ENCODE results near the gene KMO. TPM values are rescaled to one million over a fixed set of nuclear protein-coding genes. Genes with fewer than 3 reads are reported as not detected.

Gene KMO
- total and polyA plus RNA-seq, 2 donors (not counting 3 experiments of a cell fraction or from before 2014, with no cell fraction given) = not detected

- Histone ChIP-seq H3K36me3 (ENCODE audit: control insufficient read depth in 2 of 2, extremely low read depth in 1 of 2, insufficient read depth in 2 of 2, low read length in 2 of 2) (peaks cover 0 to 7% of the 10 kb centered on the region in 2 experiments), H3K79me2 (ENCODE audit: control insufficient read depth, insufficient read depth, low read length) (no peaks in the 10 kb centered on the region), H3K4me2 (ENCODE audit: insufficient read depth, low read length) (no peak overlapping the region), H3K9ac (replicated peaks; ENCODE audit: extremely low read depth, insufficient read depth, low read length) (no peak overlapping the region), H3K27ac (ENCODE audit: insufficient read depth, low read depth, low read length) (no peak overlapping the region), H4K20me1 (replicated peaks; ENCODE audit: control insufficient read depth, extremely low read depth, insufficient read depth, low read length) (no peaks in the 10 kb centered on the region), H3K4me3 (replicated peaks in 1 of 3; ENCODE audit: insufficient read depth in 1 of 3, low read depth in 1 of 3, low read length in 3 of 3) (no peak overlapping the region), H3K27me3 (ENCODE audit: control insufficient read depth in 2 of 2, insufficient read depth in 2 of 2, low read length in 2 of 2) (no peaks in the 10 kb centered on the region), H3K4me1 (ENCODE audit: control insufficient read depth, extremely low read depth, insufficient read depth, low read length) (no peaks in the 10 kb centered on the region), H3K9me3 (replicated peaks; ENCODE audit: control insufficient read depth, insufficient read depth, low read length) (no peaks in the 10 kb centered on the region), H3K9me1 (replicated peaks; ENCODE audit: control insufficient read depth, extremely low read depth, insufficient read depth, low read length) (no peaks in the 10 kb centered on the region), H2AFZ (ENCODE audit: low read depth, low read length) (no peak overlapping the region)
- dilution Hi-C loops (cut with MboI; ENCODE audit: extremely low pct_ligation_motif_present, low sequenced_read_pairs) = no loop called here
- no TSS peak for BruUV-seq (replicated peaks)
- intact Hi-C loops (cut with micrococcal nuclease) = no loop called here
- DNase-seq (ENCODE audit: low read depth, low spot score) = no peak
- CTCF ChIA-PET = interaction anchor here (3.2 kb wide), 1 partner anchor 15 kb away, joined by 21 read pairs; no protein-coding TSS in a partner anchor
- no peak for TF ChIP-seq EZH2 (IDR thresholded peaks at IDR 0.05; ENCODE audit: borderline replicate concordance, low read depth, low read length, severe bottlenecking)
- TF ChIP-seq GATA2 (IDR thresholded peaks at IDR 0.05; ENCODE audit: insufficient read depth, insufficient read length, low read depth, low read length) = no peak
- TF ChIP-seq POLR2AphosphoS5 (IDR thresholded peaks at IDR 0.05; ENCODE audit: insufficient read depth, low read depth, low read length) = no peak
- TF ChIP-seq MAX (IDR thresholded peaks at IDR 0.05; ENCODE audit: insufficient read depth, insufficient read length) = no peak
- TF ChIP-seq MYC (IDR thresholded peaks at IDR 0.05; ENCODE audit: low read depth, low read length) = no peak
- TF ChIP-seq FOS (IDR thresholded peaks at IDR 0.05; ENCODE audit: borderline replicate concordance, insufficient read depth, low read length) = no peak
- no peak for TF ChIP-seq POLR2A (IDR thresholded peaks at IDR 0.05; ENCODE audit: low read depth, low read length)
- no peak for TF ChIP-seq JUN (IDR thresholded peaks at IDR 0.05; ENCODE audit: borderline replicate concordance, insufficient read depth, insufficient read length, low read depth)
- TF ChIP-seq CTCF (IDR thresholded peaks at IDR 0.05; ENCODE audit: extremely low read depth in 1 of 2, insufficient read depth in 1 of 2, low read depth in 1 of 2, low read length in 2 of 2) = no peak
- POLR2A ChIA-PET = no interaction called here
- no peak for FAIRE-seq
Measured at GRCh38 chr1:241596633-241597032, 64.5 kb downstream of the KMO start.

Measured in endothelial cell of umbilical vein (primary cell).